ENCODE measurements around the gene DCAF4L1. TPM values are rescaled to one million over a fixed set of nuclear protein-coding genes. Genes with fewer than 3 reads are reported as not detected.

Gene DCAF4L1
- polyA plus RNA-seq (ENCODE audit: insufficient read length in 3 of 3): under 1 TPM; 0.22 to 0.23 (median 0.23) TPM
- long read RNA-seq, donor 1: 0 reads
- long read RNA-seq, donor 2: 0 reads
- long read RNA-seq, donor 3, full-length matches to known transcripts: 1 of 1 reads
- long read RNA-seq, donor 3, partial matches to known transcripts: 0 of 1 reads
- long read RNA-seq, donor 3, other reads (novel, unspliced or antisense): 0 of 1 reads
- long read RNA-seq, donor 4, full-length matches to known transcripts: 1 of 1 reads
- long read RNA-seq, donor 4, partial matches to known transcripts: 0 of 1 reads
- long read RNA-seq, donor 4, other reads (novel, unspliced or antisense): 0 of 1 reads
- long read RNA-seq, donor 5: 0 reads
- long read RNA-seq, donor 6: 0 reads
- long read RNA-seq, donor 7: 0 reads
- long read RNA-seq, donor 8: 0 reads
- long read RNA-seq, donor 9, full-length matches to known transcripts: 1 of 1 reads
- long read RNA-seq, donor 9, partial matches to known transcripts: 0 of 1 reads
- long read RNA-seq, donor 9, other reads (novel, unspliced or antisense): 0 of 1 reads
- long read RNA-seq, donor 10: 0 reads
- long read RNA-seq, donor 11: 0 reads
- long read RNA-seq, donor 12, full-length matches to known transcripts: 1 of 1 reads
- long read RNA-seq, donor 12, partial matches to known transcripts: 0 of 1 reads
- long read RNA-seq, donor 12, other reads (novel, unspliced or antisense): 0 of 1 reads
- long read RNA-seq, donor 13: 0 reads
- long read RNA-seq, donor 14: 0 reads
- long read RNA-seq, donor 15: 0 reads
- long read RNA-seq, donor 16, full-length matches to known transcripts: 2 of 2 reads
- long read RNA-seq, donor 16, partial matches to known transcripts: 0 of 2 reads
- long read RNA-seq, donor 16, other reads (novel, unspliced or antisense): 0 of 2 reads

GRCh38 chr4:41981456-41981855 lies at the start of gene DCAF4L1:
Gene DCAF4L1, plus strand, starts transcription at chr4:41981756. Its CDS starts 37 bp downstream, at chr4:41981793.
- DNase-seq (ENCODE audit: extremely low read depth in 1 of 11, low read depth in 9 of 11, low spot score in 4 of 11): no peak

GRCh38 chr4:41932988-41933387 lies 48.6 kb upstream of the DCAF4L1 start:
- no peak for DNase-seq (ENCODE audit: extremely low read depth in 1 of 11, low read depth in 9 of 11, low spot score in 4 of 11)

- DNase-seq (ENCODE audit: extremely low read depth in 1 of 11, low read depth in 9 of 11, low spot score in 4 of 11): no peak
These were observed 47.5 kb upstream of the DCAF4L1 start for GRCh38 chr4:41933997-41934503.

GRCh38 chr4:41934514-41934900 lies 47.0 kb upstream of the DCAF4L1 start:
- DNase-seq (ENCODE audit: extremely low read depth in 1 of 11, low read depth in 9 of 11, low spot score in 4 of 11): no peak

- peak; percentile 56 to 84 (median 79) for DNase-seq (ENCODE audit: extremely low read depth in 1 of 11, low read depth in 9 of 11, low spot score in 4 of 11)
These were observed 46.5 kb upstream of the DCAF4L1 start, which contains the start of gene TMEM33 for GRCh38 chr4:41934901-41935651. Gene TMEM33, plus strand, starts transcription at chr4:41935429. Its CDS starts 56 bp downstream, at chr4:41935485.

GRCh38 chr4:41935652-41936021 lies 45.9 kb upstream of the DCAF4L1 start:
- DNase-seq (ENCODE audit: extremely low read depth in 1 of 11, low read depth in 9 of 11, low spot score in 4 of 11): peak in 1 of 11 donors; percentile 9

- no peak for DNase-seq (ENCODE audit: extremely low read depth in 1 of 11, low read depth in 9 of 11, low spot score in 4 of 11)
These were observed 42.4 kb upstream of the DCAF4L1 start for GRCh38 chr4:41939016-41939626.

- DNase-seq (ENCODE audit: extremely low read depth in 1 of 11, low read depth in 9 of 11, low spot score in 4 of 11): no peak
These were observed 40.7 kb upstream of the DCAF4L1 start for GRCh38 chr4:41940834-41941233.

GRCh38 chr4:41943506-41943905 lies 38.0 kb upstream of the DCAF4L1 start:
- no peak for DNase-seq (ENCODE audit: extremely low read depth in 1 of 11, low read depth in 9 of 11, low spot score in 4 of 11)

GRCh38 chr4:41944089-41944488 lies 37.5 kb upstream of the DCAF4L1 start:
- DNase-seq (ENCODE audit: extremely low read depth in 1 of 11, low read depth in 9 of 11, low spot score in 4 of 11): no peak

- no peak for DNase-seq (ENCODE audit: extremely low read depth in 1 of 11, low read depth in 9 of 11, low spot score in 4 of 11)
These were observed 32.0 kb upstream of the DCAF4L1 start for GRCh38 chr4:41949531-41949930.

- DNase-seq (ENCODE audit: extremely low read depth in 1 of 11, low read depth in 9 of 11, low spot score in 4 of 11): peak in 2 of 11 donors; percentile 17 to 27
These were observed 23.9 kb upstream of the DCAF4L1 start for GRCh38 chr4:41957634-41958033.

- DNase-seq (ENCODE audit: extremely low read depth in 1 of 11, low read depth in 9 of 11, low spot score in 4 of 11): peak in 2 of 11 donors; percentile 4 to 8
These were observed 18.5 kb upstream of the DCAF4L1 start for GRCh38 chr4:41963105-41963504.

- DNase-seq (ENCODE audit: extremely low read depth in 1 of 11, low read depth in 9 of 11, low spot score in 4 of 11): no peak
These were observed 17.2 kb upstream of the DCAF4L1 start for GRCh38 chr4:41964401-41964800.

GRCh38 chr4:41967392-41967791 lies 14.2 kb upstream of the DCAF4L1 start:
- DNase-seq (ENCODE audit: extremely low read depth in 1 of 11, low read depth in 9 of 11, low spot score in 4 of 11): no peak

- no peak for DNase-seq (ENCODE audit: extremely low read depth in 1 of 11, low read depth in 9 of 11, low spot score in 4 of 11)
These were observed 11.9 kb upstream of the DCAF4L1 start for GRCh38 chr4:41969671-41970070.

- no peak for DNase-seq (ENCODE audit: extremely low read depth in 1 of 11, low read depth in 9 of 11, low spot score in 4 of 11)
These were observed 6.2 kb upstream of the DCAF4L1 start for GRCh38 chr4:41975341-41975740.

GRCh38 chr4:41976775-41977516 lies 4.6 kb upstream of the DCAF4L1 start:
- DNase-seq (ENCODE audit: extremely low read depth in 1 of 11, low read depth in 9 of 11, low spot score in 4 of 11): peak in 1 of 11 donors; percentile 1
